GM19438 (cell line): Measurements from ENCODE around the gene RNF167.

ENCODE experiments used
- ATAC-seq: cut with Tn5 transposase; IDR thresholded peaks from one replicate; pipeline ENCODE4 v1.9.1; 2021; ENCODE audit warnings: low read depth; ENCODE audit not compliant: unreplicated experiment

Gene RNF167

GRCh38 chr17:4937553-4937952 lies 2.5 kb upstream of the RNF167 start:
- ATAC-seq: no peak

- ATAC-seq: no peak
Observed at GRCh38 chr17:4938069-4938491, 2.0 kb upstream of the RNF167 start.

GRCh38 chr17:4938688-4939545 lies 1.2 kb upstream of the RNF167 start:
- ATAC-seq: no peak

- ATAC-seq: no peak
Observed at GRCh38 chr17:4939546-4939795, 597 bp upstream of the RNF167 start.

- ATAC-seq: no peak
Observed at GRCh38 chr17:4940555-4941318, 669 bp downstream of the RNF167 start.

- ATAC-seq: no peak
Observed at GRCh38 chr17:4941319-4941610, 1.2 kb downstream of the RNF167 start.

- no peak for ATAC-seq
Observed at GRCh38 chr17:4942760-4943508, 2.9 kb downstream of the RNF167 start.

GRCh38 chr17:4944163-4944553 lies 4.1 kb downstream of the RNF167 start:
- ATAC-seq: no peak

- ATAC-seq: no peak
Observed at GRCh38 chr17:4944554-4945175, 4.6 kb downstream of the RNF167 start.

GRCh38 chr17:4945176-4945943 lies 5.3 kb downstream of the RNF167 start:
- no peak for ATAC-seq

GRCh38 chr17:4945944-4946280 lies 5.8 kb downstream of the RNF167 start:
- no peak for ATAC-seq

- no peak for ATAC-seq
Observed at GRCh38 chr17:4946312-4946976, 6.4 kb downstream of the RNF167 start.

GRCh38 chr17:4947010-4947410 lies 6.9 kb downstream of the RNF167 start:
- ATAC-seq: no peak

- no peak for ATAC-seq
Observed at GRCh38 chr17:4947411-4948165, 7.5 kb downstream of the RNF167 start.

GRCh38 chr17:4948166-4948930 lies 8.3 kb downstream of the RNF167 start, which contains the start of gene PFN1:
TSS of gene PFN1 (minus strand) at chr17:4948530. CDS start at chr17:4948394, 136 bp downstream.
- ATAC-seq: no peak

- ATAC-seq: peak; percentile 35
Observed at GRCh38 chr17:4948931-4949320, 8.9 kb downstream of the RNF167 start.

- ATAC-seq: peak; percentile 27
Observed at GRCh38 chr17:4949321-4950074, 9.4 kb downstream of the RNF167 start.
